Caco-2 (cell line): ENCODE results near the gene TPO. TPM values are rescaled to one million over a fixed set of nuclear protein-coding genes. Genes with fewer than 3 reads are reported as not detected.
"Not testable (repeated sequence)": the region's sequence is repeated elsewhere in the genome, so short reads cannot be mapped to it uniquely, and the experiment has no call there.

Experiments used
- BruUV-seq: library from RNA; stranded (reverse); fragments of 400-500 nt; replicated peaks from 2 replicates; lab custom pipeline; 2021; lab: Mats Ljungman, UMichigan
- CTCF ChIA-PET: fragments of 300-600 bp; sonication (Branson Sonifier 250); formaldehyde crosslinking; loops from one replicate; lab custom pipeline; 2022; ENCODE audit warnings: antibody characterized with exemption; lab: Charles Lee
- POLR2A ChIA-PET: fragments of 300-600 bp; sonication (Branson Sonifier 250); formaldehyde crosslinking; loops from one replicate; lab custom pipeline; 2022; ENCODE audit warnings: antibody characterized with exemption; lab: Charles Lee
- DNase-seq, 2 experiments: peaks; one replicate each; pipeline versions ENCODE4 v3.0.0 to v3.0.0-alpha.2; 2020 to 2022
- H3K27me3 ChIP-seq: replicated peaks from 2 replicates; pipeline ENCODE4 v1.6.0; 2011; ENCODE audit warnings: low read length; ENCODE audit not compliant: control insufficient read depth, insufficient read depth
- H3K36me3 ChIP-seq: 2 replicates; pipeline ENCODE4 v1.5.1; 2011; ENCODE audit warnings: low read length; ENCODE audit not compliant: control insufficient read depth, insufficient read depth
- H3K4me1 ChIP-seq: fragments of 250-450 bp; sonication (Bioruptor Pico); 2 replicates; pipeline ENCODE4 v1.5.1; 2020; ENCODE audit warnings: mild to moderate bottlenecking
- H3K4me3 ChIP-seq: 2 replicates; pipeline ENCODE4 v1.5.1; 2011; ENCODE audit warnings: low read depth, mild to moderate bottlenecking, control low read depth, low read length
- H3K9me3 ChIP-seq: fragments of 250-450 bp; sonication (Bioruptor Pico); 2 replicates; pipeline ENCODE4 v1.5.1; 2020; ENCODE audit warnings: mild to moderate bottlenecking, moderate library complexity
- H3K27ac Mint-ChIP-seq: one replicate; pipeline ENCODE4 v1.8.0; 2022; ENCODE audit warnings: mixed read lengths; ENCODE audit not compliant: unreplicated experiment
- H3K27me3 Mint-ChIP-seq: one replicate; pipeline ENCODE4 v1.8.0; 2022; ENCODE audit warnings: mixed read lengths; ENCODE audit not compliant: insufficient read depth, unreplicated experiment
- H3K36me3 Mint-ChIP-seq: one replicate; pipeline ENCODE4 v1.8.0; 2022; ENCODE audit warnings: mild to moderate bottlenecking, mixed read lengths; ENCODE audit not compliant: insufficient read depth, unreplicated experiment
- H3K4me1 Mint-ChIP-seq: one replicate; pipeline ENCODE4 v1.8.0; 2022; ENCODE audit warnings: low read depth, mixed read lengths; ENCODE audit not compliant: unreplicated experiment
- H3K4me3 Mint-ChIP-seq: one replicate; pipeline ENCODE4 v1.8.0; 2022; ENCODE audit warnings: mild to moderate bottlenecking, moderate library complexity, mixed read lengths; ENCODE audit not compliant: unreplicated experiment
- H3K9me3 Mint-ChIP-seq: one replicate; pipeline ENCODE4 v1.8.0; 2022; ENCODE audit warnings: mixed read lengths; ENCODE audit not compliant: unreplicated experiment
- intact Hi-C: fragments of 100-400 bp; cut with micrococcal nuclease; formaldehyde crosslinking; loops from one replicate; pipeline ENCODE4 v1.10.0; 2022; ENCODE audit not compliant: unreplicated experiment
- total RNA-seq: library from RNA; stranded (reverse); gene quantifications from 2 replicates; pipeline ENCODE4 v1.2.3, GENCODE V29; 2022
- TF ChIP-seq, protein P1 (sequence below), 2 experiments: fragments of 200-600 bp in 1 of 2; IDR thresholded peaks; 1 replicate in 1 of 2; 2 replicates in 1 of 2; pipeline versions ENCODE4 v1.5.1 to v1.8.0; 2011 to 2022; ENCODE audit warnings: antibody characterized with exemption in 1 of 2, control low read depth in 1 of 2, inconsistent platforms in 1 of 2, low read depth in 1 of 2, low read length in 1 of 2, mild to moderate bottlenecking in 1 of 2, moderate library complexity in 1 of 2; ENCODE audit not compliant: insufficient read depth in 1 of 2, severe bottlenecking in 1 of 2, unreplicated experiment in 1 of 2

Gene TPO
- total RNA-seq, 1 experiment from 2014 or later, result not detected

DNA sequence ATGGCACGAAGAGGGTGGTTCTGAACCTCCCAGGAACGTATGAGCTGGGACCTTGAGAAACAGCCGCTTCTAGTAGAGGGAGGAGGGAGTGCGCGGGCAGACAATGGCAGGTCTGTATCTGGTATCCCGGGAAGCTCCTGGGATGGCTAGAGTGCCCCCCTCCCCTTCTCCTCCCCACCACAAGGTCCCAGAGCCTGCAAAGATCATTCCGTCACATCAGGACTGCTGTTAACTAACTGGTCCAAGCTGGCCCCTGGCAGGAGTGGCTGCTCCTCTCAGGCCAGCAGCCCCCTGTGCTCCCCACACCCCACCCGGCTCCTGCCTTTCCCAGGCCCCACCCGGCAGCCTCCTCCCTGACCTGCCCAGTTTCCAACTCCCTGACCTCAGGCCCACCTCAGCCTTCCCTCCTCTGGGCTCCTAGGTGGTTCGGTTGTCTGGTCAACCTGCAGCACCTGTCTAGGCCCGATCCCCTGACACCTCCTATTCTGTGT lies 75.0 kb downstream of the TPO start:
- intact Hi-C loops, result no loop called here
- no peak overlapping the region for H3K27ac Mint-ChIP-seq
- TF ChIP-seq, protein P1, sequence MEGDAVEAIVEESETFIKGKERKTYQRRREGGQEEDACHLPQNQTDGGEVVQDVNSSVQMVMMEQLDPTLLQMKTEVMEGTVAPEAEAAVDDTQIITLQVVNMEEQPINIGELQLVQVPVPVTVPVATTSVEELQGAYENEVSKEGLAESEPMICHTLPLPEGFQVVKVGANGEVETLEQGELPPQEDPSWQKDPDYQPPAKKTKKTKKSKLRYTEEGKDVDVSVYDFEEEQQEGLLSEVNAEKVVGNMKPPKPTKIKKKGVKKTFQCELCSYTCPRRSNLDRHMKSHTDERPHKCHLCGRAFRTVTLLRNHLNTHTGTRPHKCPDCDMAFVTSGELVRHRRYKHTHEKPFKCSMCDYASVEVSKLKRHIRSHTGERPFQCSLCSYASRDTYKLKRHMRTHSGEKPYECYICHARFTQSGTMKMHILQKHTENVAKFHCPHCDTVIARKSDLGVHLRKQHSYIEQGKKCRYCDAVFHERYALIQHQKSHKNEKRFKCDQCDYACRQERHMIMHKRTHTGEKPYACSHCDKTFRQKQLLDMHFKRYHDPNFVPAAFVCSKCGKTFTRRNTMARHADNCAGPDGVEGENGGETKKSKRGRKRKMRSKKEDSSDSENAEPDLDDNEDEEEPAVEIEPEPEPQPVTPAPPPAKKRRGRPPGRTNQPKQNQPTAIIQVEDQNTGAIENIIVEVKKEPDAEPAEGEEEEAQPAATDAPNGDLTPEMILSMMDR (IDR thresholded peaks at IDR 0.05; ENCODE audit: insufficient read depth in 1 of 2, low read depth in 1 of 2, low read length in 1 of 2, severe bottlenecking in 1 of 2, unreplicated experiment in 1 of 2), result no peak
- H3K4me3 Mint-ChIP-seq, result no peak overlapping the region
- no peaks in the 10 kb centered on the region for H3K27me3 ChIP-seq
- DNase-seq, result no peak
- no peaks in the 10 kb centered on the region for H3K4me1 Mint-ChIP-seq
- no peaks in the 10 kb centered on the region for H3K4me1 ChIP-seq
- BruUV-seq, result no TSS peak
- ChIA-PET POLR2A (no interaction called here), CTCF (interaction anchor here (0.6 kb wide), 1 partner anchor 220 kb away, joined by 3 read pairs; no protein-coding TSS in a partner anchor)
- H3K36me3 Mint-ChIP-seq, result no peaks in the 10 kb centered on the region
- peaks cover 21% of the 10 kb centered on the region for H3K27me3 Mint-ChIP-seq
- no peaks in the 10 kb centered on the region for H3K9me3 Mint-ChIP-seq
- H3K4me3 ChIP-seq, result no peak overlapping the region
- no peaks in the 10 kb centered on the region for H3K36me3 ChIP-seq
- H3K9me3 ChIP-seq, result no peaks in the 10 kb centered on the region

- H3K36me3 Mint-ChIP-seq, result no peaks in the 10 kb centered on the region
- Histone ChIP-seq H3K27me3 (no peaks in the 10 kb centered on the region), H3K4me3 (no peak overlapping the region), H3K9me3 (no peaks in the 10 kb centered on the region), H3K4me1 (no peaks in the 10 kb centered on the region), H3K36me3 (no peaks in the 10 kb centered on the region)
- no peak for DNase-seq
- H3K4me3 Mint-ChIP-seq, result no peak overlapping the region
- ChIA-PET CTCF (no interaction called here), POLR2A (no interaction called here)
- H3K9me3 Mint-ChIP-seq, result no peaks in the 10 kb centered on the region
- no peaks in the 10 kb centered on the region for H3K4me1 Mint-ChIP-seq
- BruUV-seq, result no TSS peak
- TF ChIP-seq, protein P1 (IDR thresholded peaks at IDR 0.05; ENCODE audit: insufficient read depth in 1 of 2, low read depth in 1 of 2, low read length in 1 of 2, severe bottlenecking in 1 of 2, unreplicated experiment in 1 of 2), result no peak
- no peak overlapping the region for H3K27ac Mint-ChIP-seq
- H3K27me3 Mint-ChIP-seq, result peaks cover 20% of the 10 kb centered on the region
- intact Hi-C loops, result no loop called here
These were observed 75.6 kb downstream of the TPO start for GRCh38 chr2:1488851-1489250.

GRCh38 chr2:1489486-1489885 lies 76.2 kb downstream of the TPO start:
- Mint-ChIP-seq H3K27ac (no peak overlapping the region), H3K9me3 (no peaks in the 10 kb centered on the region), H3K27me3 (peaks cover 22% of the 10 kb centered on the region), H3K4me3 (no peak overlapping the region), H3K4me1 (no peaks in the 10 kb centered on the region), H3K36me3 (no peaks in the 10 kb centered on the region)
- ChIA-PET CTCF (no interaction called here), POLR2A (no interaction called here)
- no peak for DNase-seq
- Histone ChIP-seq H3K27me3 (no peaks in the 10 kb centered on the region), H3K4me3 (no peak overlapping the region), H3K36me3 (no peaks in the 10 kb centered on the region), H3K9me3 (no peaks in the 10 kb centered on the region), H3K4me1 (no peaks in the 10 kb centered on the region)
- TF ChIP-seq, protein P1 (IDR thresholded peaks at IDR 0.05; ENCODE audit: insufficient read depth in 1 of 2, low read depth in 1 of 2, low read length in 1 of 2, severe bottlenecking in 1 of 2, unreplicated experiment in 1 of 2), result no peak
- intact Hi-C loops, result no loop called here
- no TSS peak for BruUV-seq

DNA sequence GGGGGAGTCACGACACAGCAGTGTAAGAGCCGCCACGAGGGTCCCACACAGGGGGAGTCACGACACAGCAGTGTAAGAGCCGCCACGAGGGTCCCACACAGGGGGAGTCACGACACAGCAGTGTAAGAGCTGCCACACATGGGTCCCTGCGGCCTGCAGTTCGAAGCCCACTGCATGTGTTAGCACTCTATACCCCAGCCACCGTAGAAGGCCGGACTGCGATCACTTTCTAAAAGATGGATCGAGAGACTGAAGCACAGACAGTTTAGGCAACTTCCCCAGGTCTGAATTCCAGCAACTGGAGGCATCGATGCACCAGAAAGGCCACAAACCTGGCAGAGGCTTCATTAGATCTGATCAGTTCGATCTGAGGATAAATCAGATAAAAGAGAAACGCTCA lies 77.1 kb downstream of the TPO start:
- DNase-seq, H3K27ac Mint-ChIP-seq, H3K4me3 ChIP-seq, H3K4me3 Mint-ChIP-seq, H3K9me3 Mint-ChIP-seq, CTCF ChIA-PET, H3K4me1 ChIP-seq, H3K9me3 ChIP-seq, H3K4me1 Mint-ChIP-seq, POLR2A ChIA-PET, BruUV-seq, intact Hi-C loops, H3K36me3 Mint-ChIP-seq, H3K36me3 ChIP-seq, H3K27me3 ChIP-seq: not testable (repeated sequence)
- peaks cover 25% of the 10 kb centered on the region for H3K27me3 Mint-ChIP-seq
